IgD-negative memory B cell (primary cell): ENCODE data around the gene PNMA3. TPM values are rescaled to one million over a fixed set of nuclear protein-coding genes. Genes with fewer than 3 reads are reported as not detected.
"Not testable (repeated sequence)": the region's sequence is repeated elsewhere in the genome, so short reads cannot be mapped to it uniquely, and the experiment has no call there.

Source experiments
- H3K27ac Mint-ChIP-seq, 3 donors: one replicate each; pipeline ENCODE4 v1.8.0; 2020 to 2022; ENCODE audit warnings: mild to moderate bottlenecking in 3 of 3, mixed read lengths in 3 of 3, moderate library complexity in 1 of 3
- H3K27me3 Mint-ChIP-seq: one replicate; pipeline ENCODE4 v1.8.0; 2021; ENCODE audit warnings: mixed read lengths
- H3K36me3 Mint-ChIP-seq: one replicate; pipeline ENCODE4 v1.8.0; 2020; ENCODE audit warnings: mild to moderate bottlenecking, mixed read lengths
- H3K4me1 Mint-ChIP-seq, 3 donors: one replicate each; pipeline ENCODE4 v1.8.0; 2020 to 2022; ENCODE audit warnings: mixed read lengths in 3 of 3, mild to moderate bottlenecking in 1 of 3
- H3K4me3 Mint-ChIP-seq, 4 donors: one replicate each; pipeline ENCODE4 v1.8.0; 2020 to 2022; ENCODE audit warnings: mild to moderate bottlenecking in 4 of 4, mixed read lengths in 4 of 4, moderate library complexity in 3 of 4
- H3K9me3 Mint-ChIP-seq, 3 donors: one replicate each; pipeline ENCODE4 v1.8.0; 2020 to 2021; ENCODE audit warnings: mixed read lengths in 3 of 3, mild to moderate bottlenecking in 1 of 3
- polyA plus RNA-seq: library from polyadenylated mRNA; unstranded; fragments of 300-500 nt; fragmentation: Illumina TruSeq; gene quantifications from one replicate; pipeline ENCODE4 v1.2.3, GENCODE V29; 2021

Gene PNMA3
- polyA plus RNA-seq, 1 donor from 2014 or later = not detected

DNA sequence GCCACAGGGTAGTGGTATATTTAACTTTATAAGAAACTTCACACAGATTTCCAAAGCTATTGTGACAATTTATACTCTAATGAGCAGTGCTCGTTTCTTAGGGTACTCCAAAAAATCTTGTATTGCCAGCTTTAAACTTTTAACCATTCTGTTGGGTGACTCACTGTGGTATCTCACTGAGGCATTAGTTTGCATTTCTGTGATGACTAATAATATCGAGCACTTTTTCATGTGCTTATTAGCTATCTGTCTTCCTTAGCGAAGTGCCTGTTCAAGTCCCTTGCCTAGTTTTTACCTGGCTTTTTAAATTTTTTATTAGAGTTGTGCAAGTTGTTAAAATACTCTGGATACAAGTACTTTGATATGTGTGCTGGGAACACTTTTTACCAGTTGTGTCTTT lies 5.5 kb downstream of the PNMA3 start:
- Mint-ChIP-seq H3K27me3 (no peaks in the 10 kb centered on the region), H3K4me1 (peaks cover 0 to 6% (median 0%) of the 10 kb centered on the region in 3 donors), H3K27ac (no peak overlapping the region), H3K4me3 (no peak overlapping the region), H3K9me3 (no peaks in the 10 kb centered on the region), H3K36me3 (no peaks in the 10 kb centered on the region)

- Mint-ChIP-seq H3K4me3 (no peak overlapping the region), H3K27me3 (no peaks in the 10 kb centered on the region), H3K9me3 (no peaks in the 10 kb centered on the region), H3K4me1 (peaks cover 0 to 3% (median 0%) of the 10 kb centered on the region in 3 donors), H3K27ac (no peak overlapping the region), H3K36me3 (no peaks in the 10 kb centered on the region)
Measured at GRCh38 chrX:153063315-153063714, 7.0 kb downstream of the PNMA3 start.

- Mint-ChIP-seq H3K27ac (no peak overlapping the region), H3K4me3 (no peak overlapping the region), H3K27me3 (no peaks in the 10 kb centered on the region), H3K36me3 (no peaks in the 10 kb centered on the region), H3K4me1 (peaks cover 0 to 3% (median 0%) of the 10 kb centered on the region in 3 donors), H3K9me3 (no peaks in the 10 kb centered on the region)
Measured at GRCh38 chrX:153064061-153064460, 7.8 kb downstream of the PNMA3 start.

GRCh38 chrX:153065389-153065788 lies 9.1 kb downstream of the PNMA3 start:
- H3K27ac Mint-ChIP-seq = no peak overlapping the region
- peaks cover 0 to 3% (median 0%) of the 10 kb centered on the region in 3 donors for H3K4me1 Mint-ChIP-seq
- H3K4me3 Mint-ChIP-seq = no peak overlapping the region
- no peaks in the 10 kb centered on the region for H3K27me3 Mint-ChIP-seq
- no peaks in the 10 kb centered on the region for H3K9me3 Mint-ChIP-seq
- H3K36me3 Mint-ChIP-seq = no peaks in the 10 kb centered on the region

GRCh38 chrX:153066402-153066801 lies 10.1 kb downstream of the PNMA3 start:
- H3K4me1 Mint-ChIP-seq, H3K9me3 Mint-ChIP-seq, H3K27ac Mint-ChIP-seq, H3K4me3 Mint-ChIP-seq, H3K36me3 Mint-ChIP-seq, H3K27me3 Mint-ChIP-seq: not testable (repeated sequence)

DNA sequence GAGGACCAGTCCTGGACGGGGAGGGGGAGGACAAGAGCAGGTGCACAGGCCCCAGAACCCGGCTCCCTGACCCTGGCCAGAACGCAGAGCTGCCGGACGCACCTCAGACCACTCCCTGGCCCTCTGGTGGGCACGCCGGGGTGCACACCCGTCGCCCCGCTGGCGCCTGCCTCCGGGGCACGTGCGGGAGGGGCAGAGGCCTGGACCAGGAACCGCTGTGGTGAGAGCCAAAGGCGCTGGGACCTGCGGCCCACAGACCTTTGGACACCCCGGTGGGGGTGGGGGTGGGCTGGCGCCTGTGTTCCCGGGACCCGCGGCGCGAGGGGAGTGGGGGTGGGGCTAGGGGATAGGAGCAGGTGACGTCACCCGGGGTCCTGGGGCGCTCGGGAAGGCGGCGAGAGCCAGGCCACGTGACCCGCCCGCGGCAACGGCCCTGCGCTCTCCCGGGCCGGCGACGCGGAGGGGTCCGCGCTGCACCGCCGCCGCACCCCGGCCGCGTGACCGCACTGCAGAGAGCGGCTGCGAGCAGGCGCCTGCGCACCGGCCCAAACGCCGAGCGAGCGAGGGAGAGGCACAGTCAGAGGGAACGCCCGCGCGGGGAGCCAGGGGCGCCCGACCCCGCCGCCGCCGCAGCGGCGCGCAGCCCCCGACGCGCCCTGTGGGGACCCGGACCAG lies 15.8 kb downstream of the PNMA3 start, which contains the start of gene PNMA6A:
Gene PNMA6A, plus strand, starts transcription at position 546 of the 675 bp plus-strand sequence. CDS start 609 bp downstream, outside the sequence.
- H3K4me3 Mint-ChIP-seq, H3K27me3 Mint-ChIP-seq, H3K27ac Mint-ChIP-seq, H3K36me3 Mint-ChIP-seq, H3K9me3 Mint-ChIP-seq, H3K4me1 Mint-ChIP-seq: not testable (repeated sequence)

GRCh38 chrX:153073331-153073730 lies 17.1 kb downstream of the PNMA3 start:
- H3K9me3 Mint-ChIP-seq, H3K4me1 Mint-ChIP-seq, H3K36me3 Mint-ChIP-seq, H3K27ac Mint-ChIP-seq, H3K27me3 Mint-ChIP-seq, H3K4me3 Mint-ChIP-seq: not testable (repeated sequence)

DNA sequence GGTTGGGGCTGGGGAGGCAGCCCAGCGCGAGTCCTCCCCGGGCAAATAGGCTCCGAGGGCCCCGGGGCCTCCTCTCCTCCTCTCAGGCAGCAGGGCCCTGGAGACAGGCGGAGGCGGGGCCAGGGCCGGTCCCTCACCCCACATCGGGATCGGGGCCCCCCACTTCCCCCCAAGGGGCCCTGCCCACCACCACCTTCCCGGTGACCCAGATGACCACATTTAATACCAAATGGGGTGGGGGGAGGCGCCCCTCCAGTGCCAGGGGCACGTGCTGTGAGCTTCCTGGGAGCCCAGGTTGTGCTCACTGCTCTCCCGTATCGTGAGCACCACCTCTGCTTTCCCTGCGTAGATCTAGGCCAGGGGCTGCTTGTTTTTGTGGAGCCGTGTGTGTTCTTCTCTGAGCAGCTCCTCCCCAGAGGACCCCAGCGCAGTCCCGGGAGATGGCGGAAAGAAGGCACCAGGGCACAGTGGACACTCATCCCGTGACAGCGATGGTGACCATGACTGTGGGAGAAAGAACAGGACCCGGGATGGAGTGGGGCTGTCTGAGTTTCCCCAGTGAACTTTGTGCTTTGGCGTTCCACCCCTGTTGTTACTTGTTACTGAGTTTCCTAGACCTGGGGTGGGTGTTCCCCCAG lies 18.1 kb downstream of the PNMA3 start:
- Mint-ChIP-seq H3K27ac (no peak overlapping the region), H3K4me3 (peak overlapping the region in 1 of 4 donors; percentile 23), H3K27me3 (no peaks in the 10 kb centered on the region), H3K9me3 (no peaks in the 10 kb centered on the region), H3K36me3 (no peaks in the 10 kb centered on the region), H3K4me1 (no peaks in the 10 kb centered on the region)

DNA sequence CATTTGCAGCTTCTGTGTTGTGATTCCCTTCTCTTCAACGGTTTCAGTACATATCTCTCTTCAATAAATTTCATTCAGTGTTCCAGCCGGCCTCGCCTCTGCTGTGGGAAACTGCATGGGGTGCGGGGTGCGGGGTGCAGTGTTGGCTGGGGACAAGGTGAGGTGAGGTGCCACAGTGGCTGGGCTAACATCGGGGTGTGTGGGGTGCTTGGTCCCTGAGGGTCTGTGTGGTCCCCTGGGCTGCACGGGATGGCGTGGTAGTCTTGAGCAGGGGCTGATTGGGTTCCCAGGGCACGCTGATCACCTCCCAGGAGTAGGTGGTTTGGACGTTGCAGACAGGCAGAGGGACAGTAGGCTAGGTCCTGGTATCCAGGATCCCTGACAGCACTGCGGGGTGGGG lies 18.7 kb downstream of the PNMA3 start:
- Mint-ChIP-seq H3K9me3 (no peaks in the 10 kb centered on the region), H3K27ac (no peak overlapping the region), H3K4me1 (no peaks in the 10 kb centered on the region), H3K4me3 (peak overlapping the region in 1 of 4 donors; percentile 23), H3K36me3 (no peaks in the 10 kb centered on the region), H3K27me3 (no peaks in the 10 kb centered on the region)

DNA sequence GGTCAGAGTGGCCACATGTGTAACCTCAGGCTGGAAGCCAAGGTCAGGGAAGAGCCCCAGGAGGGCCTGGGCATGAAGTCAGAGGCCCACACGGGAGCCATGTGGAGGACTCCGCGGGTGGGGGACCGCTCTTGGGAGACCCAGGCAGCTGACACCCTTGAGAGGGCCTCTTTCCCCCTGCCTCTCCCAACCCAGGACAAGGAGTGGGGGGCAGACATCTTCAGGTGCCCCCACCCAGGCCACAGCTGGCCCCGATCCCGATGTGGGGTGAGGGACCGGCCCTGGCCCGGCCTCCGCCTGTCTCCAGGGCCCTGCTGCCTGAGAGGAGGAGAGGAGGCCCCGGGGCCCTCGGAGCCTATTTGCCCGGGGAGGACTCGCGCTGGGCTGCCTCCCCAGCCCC lies 19.1 kb downstream of the PNMA3 start:
- H3K27me3 Mint-ChIP-seq = no peaks in the 10 kb centered on the region
- H3K36me3 Mint-ChIP-seq = no peaks in the 10 kb centered on the region
- no peaks in the 10 kb centered on the region for H3K9me3 Mint-ChIP-seq
- no peaks in the 10 kb centered on the region for H3K4me1 Mint-ChIP-seq
- H3K27ac Mint-ChIP-seq = no peak overlapping the region
- H3K4me3 Mint-ChIP-seq = no peak overlapping the region

DNA sequence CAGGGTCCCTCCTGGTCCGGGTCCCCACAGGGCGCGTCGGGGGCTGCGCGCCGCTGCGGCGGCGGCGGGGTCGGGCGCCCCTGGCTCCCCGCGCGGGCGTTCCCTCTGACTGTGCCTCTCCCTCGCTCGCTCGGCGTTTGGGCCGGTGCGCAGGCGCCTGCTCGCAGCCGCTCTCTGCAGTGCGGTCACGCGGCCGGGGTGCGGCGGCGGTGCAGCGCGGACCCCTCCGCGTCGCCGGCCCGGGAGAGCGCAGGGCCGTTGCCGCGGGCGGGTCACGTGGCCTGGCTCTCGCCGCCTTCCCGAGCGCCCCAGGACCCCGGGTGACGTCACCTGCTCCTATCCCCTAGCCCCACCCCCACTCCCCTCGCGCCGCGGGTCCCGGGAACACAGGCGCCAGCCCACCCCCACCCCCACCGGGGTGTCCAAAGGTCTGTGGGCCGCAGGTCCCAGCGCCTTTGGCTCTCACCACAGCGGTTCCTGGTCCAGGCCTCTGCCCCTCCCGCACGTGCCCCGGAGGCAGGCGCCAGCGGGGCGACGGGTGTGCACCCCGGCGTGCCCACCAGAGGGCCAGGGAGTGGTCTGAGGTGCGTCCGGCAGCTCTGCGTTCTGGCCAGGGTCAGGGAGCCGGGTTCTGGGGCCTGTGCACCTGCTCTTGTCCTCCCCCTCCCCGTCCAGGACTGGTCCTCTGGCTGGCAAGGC lies 21.3 kb downstream of the PNMA3 start:
- not testable (repeated sequence) for H3K27ac Mint-ChIP-seq, H3K9me3 Mint-ChIP-seq, H3K27me3 Mint-ChIP-seq, H3K4me3 Mint-ChIP-seq, H3K36me3 Mint-ChIP-seq, H3K4me1 Mint-ChIP-seq

- H3K9me3 Mint-ChIP-seq, H3K4me3 Mint-ChIP-seq, H3K4me1 Mint-ChIP-seq, H3K36me3 Mint-ChIP-seq, H3K27me3 Mint-ChIP-seq, H3K27ac Mint-ChIP-seq: not testable (repeated sequence)
Measured at GRCh38 chrX:153083238-153083923, 27.1 kb downstream of the PNMA3 start.

- peaks cover 4 to 31% (median 11%) of the 10 kb centered on the region in 3 donors for H3K9me3 Mint-ChIP-seq
Measured at GRCh38 chrX:153102418-153102817, 46.1 kb downstream of the PNMA3 start.

GRCh38 chrX:153104959-153105358 lies 48.7 kb downstream of the PNMA3 start:
- H3K27ac Mint-ChIP-seq, H3K36me3 Mint-ChIP-seq, H3K4me3 Mint-ChIP-seq: not testable (repeated sequence)

More at GRCh38 chrX:153102418-153102817, 46.1 kb downstream of the PNMA3 start:
- Mint-ChIP-seq H3K36me3 (no peaks in the 10 kb centered on the region), H3K27me3 (peaks cover 2% of the 10 kb centered on the region), H3K4me1 (peaks cover 2 to 5% (median 5%) of the 10 kb centered on the region in 3 donors), H3K4me3 (no peak overlapping the region), H3K27ac (no peak overlapping the region)

GRCh38 chrX:153106092-153106801 lies 50.0 kb downstream of the PNMA3 start:
- peak overlapping the region in 2 of 4 donors; percentile 67 to 71 for H3K4me3 Mint-ChIP-seq
- not testable (repeated sequence) for H3K36me3 Mint-ChIP-seq, H3K27me3 Mint-ChIP-seq, H3K4me1 Mint-ChIP-seq
- H3K9me3 Mint-ChIP-seq = peaks cover 2 to 22% (median 8%) of the 10 kb centered on the region in 3 donors
- peak overlapping the region in 1 of 3 donors; percentile 12 for H3K27ac Mint-ChIP-seq

More at GRCh38 chrX:153104959-153105358, 48.7 kb downstream of the PNMA3 start:
- not testable (repeated sequence) for H3K27me3 Mint-ChIP-seq, H3K4me1 Mint-ChIP-seq
- peaks cover 4 to 31% (median 11%) of the 10 kb centered on the region in 3 donors for H3K9me3 Mint-ChIP-seq
